Stimulated activated CD8-positive, alpha-beta memory T cell treated with anti-CD3 and anti-CD28 coated beads, Interleukin-4, amount 100 ng/mL, for 4 hours (primary cell): ENCODE measurements around the gene TRIP12.
"Not testable (repeated sequence)": the region's sequence is repeated elsewhere in the genome, so short reads cannot be mapped to it uniquely, and the experiment has no call there.

Experiments used
- DNase-seq, 2 donors: peaks; one replicate each; pipeline ENCODE4 v3.0.0-alpha.2; 2020; ENCODE audit warnings: low read depth in 2 of 2, low spot score in 1 of 2

The TRIP12 gene

DNA sequence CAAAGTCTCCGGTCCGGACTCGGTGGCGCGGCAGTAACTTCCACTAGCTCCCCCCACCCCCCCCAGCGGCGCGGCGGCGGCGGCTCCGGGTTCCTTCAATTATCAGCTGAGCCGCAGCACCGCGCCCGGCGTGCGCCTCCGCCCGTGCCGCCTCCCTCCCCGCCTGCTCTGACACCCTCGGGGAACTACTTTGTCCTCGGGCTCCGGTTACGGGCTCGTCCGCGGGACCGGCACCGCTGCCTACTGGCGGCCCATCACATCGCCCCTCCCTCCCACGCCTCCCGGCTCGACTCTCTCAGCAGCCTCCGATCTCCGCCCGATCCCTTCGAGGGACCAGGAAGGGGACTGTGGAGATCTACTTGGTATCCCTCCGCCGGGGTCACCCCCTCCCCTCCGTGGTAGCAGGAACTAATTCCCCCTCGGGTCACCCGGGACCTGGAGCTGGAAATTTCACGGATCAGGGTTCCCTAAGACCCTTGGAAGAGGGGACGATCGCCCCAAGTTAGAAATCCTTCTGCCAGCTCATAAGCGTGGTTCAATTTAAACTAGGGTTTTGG is at the start of gene TRIP12:
Gene TRIP12, minus strand, starts transcription at position 118 of the 557 bp plus-strand sequence. CDS start 41,930 bp downstream, outside the sequence.
- peak; percentile 70 to 75 for DNase-seq

DNA sequence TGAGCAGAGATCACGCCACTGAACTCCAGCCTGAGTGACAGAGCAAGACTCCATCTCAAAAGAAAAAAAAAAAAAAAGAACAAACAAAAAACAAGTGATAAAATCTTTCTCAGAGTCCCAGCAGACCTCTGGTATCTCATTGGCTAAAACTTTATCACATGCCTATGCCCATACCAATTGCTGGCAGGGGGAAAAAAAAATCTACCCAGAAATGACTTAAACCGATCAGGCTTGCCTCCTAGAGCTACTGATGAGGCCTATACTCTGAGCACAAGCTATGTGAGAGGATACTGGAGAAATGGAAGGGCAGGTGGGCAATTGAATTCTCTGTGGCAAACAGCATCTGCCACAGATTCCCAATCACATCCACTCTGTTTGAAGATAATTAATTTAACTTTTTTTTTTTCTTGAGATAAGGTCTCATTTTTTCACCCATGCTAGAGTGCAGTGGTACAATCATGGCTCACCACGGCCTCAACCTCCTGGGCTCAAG is 49.5 kb upstream of the TRIP12 start:
- DNase-seq, result no peak

DNA sequence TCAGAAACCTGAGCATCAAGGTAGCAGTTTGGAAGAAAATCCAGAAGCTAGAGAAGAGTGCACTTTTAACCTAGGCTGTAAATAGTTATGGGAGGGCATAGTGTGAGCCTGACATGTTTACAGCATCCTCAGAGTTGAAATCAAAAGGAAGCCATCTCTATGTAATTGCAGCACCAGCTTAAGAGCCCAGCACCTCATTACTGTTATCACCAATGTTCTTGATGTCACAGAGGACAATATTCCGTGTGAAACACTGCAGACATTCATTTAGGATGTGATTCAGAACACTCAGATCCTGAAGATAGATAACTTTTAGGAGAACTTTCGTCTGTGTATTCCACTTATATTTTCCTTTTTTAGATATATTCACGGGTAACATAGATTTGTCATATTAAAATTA is 48.6 kb upstream of the TRIP12 start:
- DNase-seq, result no peak

GRCh38 chr2:229969921-229970320 is 48.1 kb upstream of the TRIP12 start:
- no peak for DNase-seq

DNA sequence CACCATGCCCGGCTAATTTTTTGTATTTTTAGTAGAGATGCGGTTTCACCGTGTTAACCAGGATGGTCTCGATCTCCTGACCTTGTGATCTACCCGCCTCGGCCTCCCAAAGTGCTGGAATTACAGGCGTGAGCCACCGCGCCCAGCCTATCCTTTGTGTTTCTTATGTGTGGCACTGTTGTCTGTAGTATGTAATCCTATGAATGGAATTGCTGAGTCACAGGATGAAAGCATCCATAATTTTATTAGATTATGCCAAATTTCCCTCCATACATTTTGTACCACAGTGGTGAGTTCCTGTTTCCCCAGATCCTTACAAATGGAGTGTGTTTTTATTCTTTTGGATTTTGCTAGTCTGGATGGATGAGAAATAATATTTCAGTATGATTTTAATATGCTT is 41.8 kb upstream of the TRIP12 start:
- not testable (repeated sequence) for DNase-seq

DNA sequence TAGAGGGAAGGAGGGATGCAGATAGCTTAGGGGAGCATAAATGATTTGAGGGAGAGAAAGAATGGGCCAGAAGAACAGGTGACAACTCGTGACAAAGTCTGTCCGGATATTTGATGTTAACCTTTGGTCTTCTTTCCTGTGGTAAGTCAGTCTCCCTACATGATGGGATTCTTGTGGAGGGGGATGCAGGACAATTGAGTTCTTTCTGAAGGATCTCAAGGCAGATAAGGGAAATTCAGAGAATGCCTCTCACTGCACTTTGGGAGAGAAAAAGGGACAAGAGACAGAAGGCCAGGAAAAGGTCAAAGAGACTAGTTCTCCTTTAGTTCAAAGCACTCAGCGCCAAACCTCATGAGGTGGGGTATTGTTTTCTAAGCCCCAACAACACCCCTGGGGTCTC is 34.7 kb upstream of the TRIP12 start:
- no peak for DNase-seq

GRCh38 chr2:229955663-229956062 is 33.9 kb upstream of the TRIP12 start:
- no peak for DNase-seq

DNA sequence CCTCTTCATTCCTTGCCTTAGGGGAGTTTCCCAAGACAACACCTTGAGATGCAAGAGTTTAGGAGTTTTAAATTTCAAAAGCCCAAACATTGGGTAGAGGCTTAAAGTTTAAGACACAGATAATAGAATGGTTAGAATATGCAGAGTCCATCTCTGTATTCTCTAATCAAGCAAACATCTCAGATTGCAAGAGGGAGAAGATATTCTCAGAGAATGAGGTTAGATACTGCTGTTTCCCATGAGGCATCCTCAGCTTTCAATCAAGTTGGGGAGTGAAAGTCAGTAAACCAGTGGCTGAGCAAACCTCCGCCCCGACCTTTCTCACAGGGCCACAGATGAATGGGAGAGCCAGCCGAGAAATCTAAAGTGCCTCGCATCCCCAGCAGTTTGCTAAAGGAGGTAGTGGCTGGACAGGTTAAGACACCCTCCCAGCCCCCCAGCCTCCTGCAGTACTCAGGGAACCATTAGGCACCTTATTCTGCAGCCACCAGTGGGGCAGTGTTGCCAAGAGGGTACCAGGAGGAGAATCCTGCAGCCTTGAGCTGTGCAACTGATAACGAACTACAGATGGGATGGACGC is 30.5 kb upstream of the TRIP12 start:
- DNase-seq, result no peak

DNA sequence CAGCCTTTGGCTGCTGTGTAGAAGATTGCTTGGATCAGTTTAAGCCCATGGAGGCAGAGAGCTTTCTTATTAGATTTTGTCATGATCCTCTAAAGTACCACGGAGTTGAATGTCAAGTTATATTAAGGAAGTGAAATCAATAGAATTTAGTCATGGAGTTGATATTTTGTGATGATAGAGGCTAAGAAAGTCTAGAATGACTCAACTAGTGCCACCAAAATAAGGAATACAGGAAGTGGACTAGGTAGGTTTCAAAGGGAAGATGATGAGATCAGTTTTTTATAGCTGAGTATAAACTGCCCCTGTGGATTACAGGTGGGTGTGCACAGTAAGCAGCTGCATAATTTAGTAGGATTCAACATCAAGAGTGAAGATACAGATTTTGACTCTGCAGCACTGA is 25.7 kb upstream of the TRIP12 start:
- no peak for DNase-seq

- no peak for DNase-seq
Observed at GRCh38 chr2:229945975-229946374, 24.2 kb upstream of the TRIP12 start.

DNA sequence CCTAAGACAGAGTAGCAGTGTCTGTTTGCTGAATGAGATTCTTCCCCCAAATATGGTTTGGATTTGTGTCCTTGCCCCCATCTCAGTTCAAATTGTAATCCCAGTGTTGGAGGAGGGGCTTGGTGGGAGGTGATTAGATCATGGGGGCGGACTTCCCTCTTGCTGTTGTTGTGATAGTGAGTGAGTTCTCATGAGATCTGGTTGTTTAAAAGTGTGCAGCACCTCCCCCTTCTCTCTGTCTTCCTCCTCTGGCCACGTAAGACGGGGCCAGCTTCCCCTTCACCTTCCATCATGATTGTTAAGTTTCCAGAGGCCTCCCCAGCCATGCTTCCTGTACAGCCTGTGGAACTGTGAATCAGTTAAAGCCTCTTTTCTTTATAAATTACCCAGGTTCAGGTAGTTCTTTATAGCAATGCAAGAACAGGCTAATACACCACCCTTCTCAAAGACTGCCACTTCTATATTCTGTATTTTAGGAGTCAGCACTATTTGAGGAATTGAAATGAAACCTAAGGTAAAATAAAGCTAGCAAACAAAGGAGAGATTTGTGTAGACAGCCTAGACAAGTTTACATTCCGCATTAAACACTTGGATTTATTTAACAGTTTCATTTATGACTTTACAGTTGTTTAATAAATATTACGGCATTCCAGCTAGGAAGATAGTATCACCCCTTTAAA is 22.1 kb upstream of the TRIP12 start:
- no peak for DNase-seq

DNA sequence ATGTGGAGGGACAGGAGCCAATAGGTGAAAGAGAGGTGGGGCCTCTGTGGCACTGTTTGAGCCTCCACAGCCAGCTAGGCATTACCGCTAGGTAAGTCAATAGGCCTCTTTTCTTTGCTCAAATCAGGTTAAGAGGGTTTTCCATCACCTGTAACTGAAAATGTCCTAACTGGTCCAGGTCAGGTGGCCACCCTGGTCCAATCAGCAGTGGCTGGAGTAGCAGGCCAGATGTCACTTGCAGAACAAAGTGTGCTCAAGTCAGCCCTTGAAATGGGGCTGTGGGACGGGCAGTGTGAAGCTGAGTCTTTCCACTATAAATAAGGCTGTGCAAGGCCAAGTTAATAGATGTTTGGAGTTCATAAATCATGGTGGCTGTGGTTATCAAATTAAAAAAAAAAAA is 21.4 kb upstream of the TRIP12 start:
- DNase-seq, result no peak

- no peak for DNase-seq
Observed at GRCh38 chr2:229942671-229943070, 20.9 kb upstream of the TRIP12 start.

- DNase-seq, result no peak
Observed at GRCh38 chr2:229937537-229937936, 15.7 kb upstream of the TRIP12 start.

GRCh38 chr2:229931241-229931640 is 9.4 kb upstream of the TRIP12 start:
- no peak for DNase-seq

- no peak for DNase-seq
Observed at GRCh38 chr2:229930656-229931055, 8.8 kb upstream of the TRIP12 start.

DNA sequence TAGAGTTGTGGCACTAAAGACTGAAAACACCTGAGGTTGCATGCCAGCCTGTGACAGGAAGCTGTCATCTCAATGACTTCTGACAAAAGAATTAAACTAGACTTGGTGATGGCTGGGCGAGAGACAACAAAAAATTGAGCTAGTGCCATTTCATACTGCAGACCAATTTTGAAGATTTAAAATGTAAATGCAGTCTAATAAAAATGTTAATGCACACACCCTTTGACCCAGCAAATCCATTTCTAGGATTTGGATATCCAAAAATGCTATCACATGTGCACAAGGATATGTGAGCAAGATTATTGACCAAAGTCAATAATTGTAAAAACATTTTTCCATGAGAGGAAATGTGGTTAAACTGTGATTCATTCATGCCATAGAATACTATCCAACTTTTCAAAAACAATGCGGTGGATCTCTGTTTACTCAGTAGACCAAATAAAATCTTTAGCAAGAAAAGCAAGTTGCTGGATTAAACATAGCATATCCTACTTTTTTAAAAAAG is 6.1 kb upstream of the TRIP12 start:
- no peak for DNase-seq

DNA sequence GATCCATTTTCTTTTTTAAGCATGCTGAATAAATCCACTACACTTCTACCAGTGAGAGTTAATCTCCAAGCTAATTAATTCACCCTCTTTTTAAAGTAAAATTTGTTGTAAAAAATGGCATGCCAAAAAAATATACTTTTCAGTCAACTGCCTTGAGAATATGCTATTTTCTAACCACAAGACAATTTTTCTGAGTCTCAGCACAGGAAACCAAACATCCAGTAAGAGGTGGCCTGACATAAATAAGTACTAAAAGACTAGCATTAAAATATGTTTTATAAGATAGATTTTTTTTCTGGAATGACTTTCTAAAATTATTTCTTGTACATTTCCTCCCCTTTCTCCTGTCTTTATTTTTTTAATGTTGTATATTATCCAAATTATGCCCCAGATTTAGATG is 3.4 kb upstream of the TRIP12 start:
- no peak for DNase-seq

DNA sequence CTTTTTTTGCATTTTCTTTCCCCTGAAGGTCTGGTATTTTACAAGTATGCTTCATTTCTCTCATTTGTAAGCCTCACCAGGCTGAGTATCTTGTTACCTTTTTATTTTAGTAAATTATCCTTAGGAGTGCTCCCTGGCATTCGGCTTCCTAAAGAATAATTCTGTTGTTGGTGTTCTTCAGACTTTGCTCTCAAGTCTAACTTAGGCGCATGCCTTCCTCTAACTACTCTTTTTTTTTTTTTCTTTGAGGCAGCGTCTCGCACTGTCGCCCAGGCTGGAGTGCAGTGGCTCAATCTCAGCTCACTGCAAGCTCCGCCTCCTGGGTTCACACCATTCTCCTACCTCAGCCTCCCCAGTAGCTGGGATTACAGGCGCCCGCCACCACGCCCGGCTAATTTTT is 2.7 kb upstream of the TRIP12 start:
- not testable (repeated sequence) for DNase-seq

DNA sequence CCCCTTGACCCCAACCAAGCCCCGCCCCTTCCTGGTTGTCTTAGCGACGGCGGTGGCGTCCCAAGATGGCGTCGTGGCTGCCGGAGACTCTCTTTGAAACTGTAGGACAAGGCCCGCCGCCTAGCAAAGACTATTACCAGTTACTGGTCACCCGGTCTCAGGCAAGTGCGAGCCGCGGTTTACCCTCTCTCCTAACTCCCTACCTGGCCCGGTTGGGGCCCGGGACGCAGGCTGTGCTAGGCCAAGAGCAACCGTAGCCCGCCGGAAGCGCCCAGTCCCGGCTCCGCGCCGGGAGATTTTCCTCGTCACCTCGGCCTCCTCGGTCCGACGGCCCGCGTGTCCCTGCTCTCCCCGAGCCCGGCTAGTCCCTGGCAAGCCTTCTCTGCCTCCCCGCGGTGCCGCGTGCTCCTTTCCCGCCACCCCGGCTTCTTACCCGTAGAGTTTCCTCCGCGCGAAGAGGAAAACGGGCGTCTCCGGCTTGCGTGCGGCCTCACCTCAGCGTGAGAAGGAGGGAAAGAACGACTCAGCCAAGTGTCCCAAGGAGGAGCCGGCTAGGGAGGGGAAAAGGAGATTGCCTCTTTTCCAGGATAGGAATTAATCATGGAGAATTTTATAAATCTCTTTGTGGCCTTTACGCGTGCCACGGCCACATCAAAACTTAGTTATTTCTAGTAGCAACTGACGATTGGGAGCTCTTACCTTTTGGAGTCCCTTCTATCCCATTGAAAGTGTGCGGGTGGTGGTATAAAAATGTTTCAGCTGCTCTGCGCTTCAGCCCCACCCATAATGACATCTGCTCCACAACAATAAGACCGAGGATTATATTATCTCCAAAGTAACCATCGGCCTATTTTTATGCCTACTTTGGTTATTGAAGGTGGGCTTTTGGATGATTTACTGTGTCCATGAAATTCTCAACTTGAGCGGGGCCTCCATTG is 909 bp upstream of the TRIP12 start, which contains the start of gene FBXO36:
Gene FBXO36, plus strand, starts transcription at position 55 of the 938 bp plus-strand sequence. Its CDS starts 11 bp downstream, at position 66.
- DNase-seq, result peak; percentile 78
